CD4-positive, alpha-beta T cell treated with Interleukin-6 for 4 hours (primary cell): Measurements from ENCODE around the gene NME9.

Experiments used
- DNase-seq: peaks from one replicate; pipeline ENCODE4 v3.0.0-alpha.2; 2020; ENCODE audit warnings: mixed read lengths

Gene NME9

GRCh38 chr3:138331143-138331894 is 1.7 kb upstream of the NME9 start:
- no peak for DNase-seq

DNA sequence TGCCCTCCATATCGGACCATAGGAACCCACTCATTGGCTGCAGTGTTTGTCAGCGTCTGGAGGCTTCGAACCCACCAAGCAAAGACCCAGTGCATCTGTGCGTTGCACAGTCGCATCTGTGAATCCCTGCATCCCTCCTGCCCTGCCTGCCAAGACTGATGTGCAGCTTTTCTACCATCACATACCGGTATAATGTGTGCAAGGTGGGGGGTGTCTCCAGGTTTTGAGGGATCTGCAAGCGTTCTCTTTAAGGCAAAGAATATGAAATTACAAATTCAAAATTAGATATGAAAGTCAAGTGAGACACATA is 288 bp upstream of the NME9 start:
- DNase-seq = no peak

- DNase-seq = no peak
Measured at GRCh38 chr3:138328341-138328740, 1.3 kb downstream of the NME9 start.

- no peak for DNase-seq
Measured at GRCh38 chr3:138327831-138328230, 1.8 kb downstream of the NME9 start.

GRCh38 chr3:138326866-138327595 is 2.6 kb downstream of the NME9 start:
- no peak for DNase-seq

DNA sequence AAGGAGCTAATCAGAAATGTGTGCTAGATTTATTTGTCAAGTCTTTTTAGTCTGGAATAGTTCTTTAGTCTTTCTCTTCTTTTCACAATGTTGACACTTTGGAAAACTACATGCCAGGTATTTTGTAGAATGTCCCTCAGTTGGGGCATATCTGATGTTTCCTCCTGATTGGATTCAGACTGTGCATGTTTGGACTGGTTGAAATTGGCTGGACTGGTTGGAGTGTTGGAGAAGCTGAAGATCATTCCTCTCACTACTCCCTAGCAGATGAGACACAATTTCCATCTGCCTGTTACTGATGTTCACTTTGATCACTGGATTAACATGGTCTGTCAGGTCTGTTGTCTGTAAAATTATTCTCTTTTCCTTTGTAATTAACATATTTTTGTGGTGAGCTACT is 3.7 kb downstream of the NME9 start:
- no peak for DNase-seq

DNA sequence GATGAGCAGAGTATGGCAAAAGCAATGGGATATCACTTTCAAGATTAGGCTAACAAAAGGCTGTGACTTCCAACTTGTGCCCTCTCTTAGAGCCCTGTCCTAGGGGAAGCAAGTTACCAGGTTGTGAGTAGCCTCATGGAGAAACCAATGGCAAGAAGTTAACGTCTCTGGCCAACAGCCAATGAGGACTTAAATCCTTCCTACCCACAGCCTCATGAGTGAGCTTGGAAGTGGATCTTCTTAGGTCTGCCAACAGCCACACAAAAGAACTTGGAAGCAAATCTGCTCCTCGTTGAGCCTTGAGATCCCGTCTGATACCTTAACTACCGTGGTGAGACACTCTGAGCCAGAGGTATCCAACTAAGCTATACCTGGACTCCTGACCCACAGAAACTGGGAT is 5.7 kb downstream of the NME9 start:
- no peak for DNase-seq

- DNase-seq = no peak
Measured at GRCh38 chr3:138317687-138318086, 12.0 kb downstream of the NME9 start.

GRCh38 chr3:138314751-138315150 is 14.9 kb downstream of the NME9 start:
- DNase-seq = no peak

GRCh38 chr3:138310494-138310893 is 19.2 kb downstream of the NME9 start:
- no peak for DNase-seq

GRCh38 chr3:138308783-138309182 is 20.9 kb downstream of the NME9 start:
- DNase-seq = no peak

DNA sequence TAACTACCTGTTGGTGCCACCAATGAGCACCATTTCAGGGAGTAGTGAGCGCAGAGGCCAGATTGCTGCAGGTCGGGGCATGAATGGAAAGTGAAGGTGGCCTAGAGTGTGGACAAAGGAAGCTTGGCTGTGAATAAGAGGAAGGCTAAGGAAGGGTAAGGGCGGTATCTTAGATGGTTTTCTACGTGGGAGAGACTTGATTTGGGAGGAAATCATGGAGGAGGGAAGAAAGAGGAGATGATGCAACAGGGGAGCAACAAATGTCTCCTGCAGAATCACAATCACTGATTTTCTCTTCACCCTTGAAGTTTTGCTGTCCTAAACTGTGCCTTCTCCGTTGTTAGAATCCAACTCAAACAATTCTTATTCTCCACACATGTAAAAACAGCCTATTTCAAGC is 21.8 kb downstream of the NME9 start:
- no peak for DNase-seq

- DNase-seq = no peak
Measured at GRCh38 chr3:138303474-138303873, 26.2 kb downstream of the NME9 start.

DNA sequence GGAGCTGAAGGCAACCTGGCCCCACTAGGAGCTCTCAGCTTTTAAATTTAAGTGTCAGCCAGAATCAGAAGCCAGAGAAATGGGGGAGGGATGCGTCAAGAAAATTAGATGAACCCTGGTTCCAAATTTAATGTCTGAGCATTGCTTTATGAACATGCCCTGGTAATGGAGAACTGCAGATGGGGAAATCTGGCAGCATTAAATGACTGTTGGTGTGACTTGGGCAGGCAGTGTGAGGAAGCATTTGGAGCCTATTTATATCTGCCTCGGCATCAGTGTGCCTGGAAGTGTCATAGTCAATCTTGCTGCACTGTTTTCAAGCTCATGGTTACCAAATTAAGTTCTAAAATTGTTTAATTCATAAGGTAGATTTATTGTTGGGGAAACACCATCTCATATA is 29.0 kb downstream of the NME9 start:
- no peak for DNase-seq

GRCh38 chr3:138297876-138298275 is 31.8 kb downstream of the NME9 start:
- DNase-seq = no peak

- no peak for DNase-seq
Measured at GRCh38 chr3:138297059-138297607, 32.5 kb downstream of the NME9 start.

- no peak for DNase-seq
Measured at GRCh38 chr3:138296639-138297038, 33.0 kb downstream of the NME9 start.

DNA sequence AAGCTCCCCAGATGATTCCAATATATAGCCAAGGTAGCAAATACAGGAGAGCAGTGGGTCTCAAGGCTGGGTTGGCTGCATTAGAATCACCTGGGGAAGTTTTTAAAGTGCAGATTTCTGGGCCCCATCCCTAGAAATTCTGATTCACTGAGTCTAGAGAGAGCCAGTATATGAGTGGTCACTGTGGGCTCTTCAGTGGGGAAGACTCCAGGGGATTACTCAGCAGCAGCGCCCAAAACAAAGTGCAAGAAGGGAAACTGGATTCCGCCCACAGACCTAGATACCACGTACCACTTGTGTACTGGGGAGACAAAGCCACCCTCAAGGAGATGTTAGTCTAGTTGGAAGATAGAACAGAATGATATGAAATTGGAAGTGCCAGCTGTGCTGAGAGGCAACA is 40.0 kb downstream of the NME9 start:
- DNase-seq = no peak

- DNase-seq = no peak
Measured at GRCh38 chr3:138289260-138289659, 40.4 kb downstream of the NME9 start.

DNA sequence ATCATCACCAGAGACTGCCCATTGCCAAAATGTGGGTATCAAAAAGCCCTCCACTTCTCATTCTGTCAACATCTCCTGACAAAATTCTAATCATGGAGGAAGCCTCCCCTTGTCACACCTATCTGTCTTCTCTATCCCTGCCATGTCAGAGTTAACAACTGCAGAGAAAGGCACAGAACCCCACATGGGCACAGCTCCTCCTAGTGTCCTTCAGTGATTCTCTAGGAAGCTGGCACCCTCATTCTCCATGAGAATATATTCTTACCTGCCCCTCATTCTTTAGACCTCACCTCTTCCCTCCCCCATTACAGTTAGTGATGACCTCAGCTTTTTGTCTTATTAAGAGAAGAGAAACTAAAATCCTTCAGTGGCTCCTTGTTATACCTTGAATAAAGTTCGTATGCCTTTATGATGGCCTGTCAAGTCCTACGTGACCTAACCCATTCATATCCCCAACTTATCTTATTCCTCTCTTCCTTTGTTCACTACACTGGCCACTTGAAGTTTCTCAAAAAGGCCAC is 44.6 kb downstream of the NME9 start:
- no peak for DNase-seq

DNA sequence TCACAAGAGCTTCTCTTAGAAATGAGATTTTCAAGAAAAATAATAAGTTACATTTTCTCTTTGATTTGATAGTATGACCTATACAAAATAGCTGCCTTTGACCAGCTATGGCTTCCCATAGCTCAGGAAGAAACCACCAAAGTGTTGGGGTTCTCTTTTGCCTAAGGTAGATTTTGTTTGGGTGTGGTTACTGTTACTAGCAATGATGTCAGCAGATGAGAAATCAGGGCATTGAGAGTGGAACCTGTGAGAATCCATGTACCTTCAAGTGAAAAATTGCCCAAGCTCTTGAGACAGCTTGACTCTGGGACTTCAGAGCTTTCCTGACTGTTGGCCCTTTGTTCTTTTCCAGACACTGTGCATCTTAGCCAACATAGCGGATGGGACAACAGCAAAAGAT is 45.6 kb downstream of the NME9 start:
- no peak for DNase-seq

- DNase-seq = no peak
Measured at GRCh38 chr3:138282836-138283235, 46.8 kb downstream of the NME9 start.

DNA sequence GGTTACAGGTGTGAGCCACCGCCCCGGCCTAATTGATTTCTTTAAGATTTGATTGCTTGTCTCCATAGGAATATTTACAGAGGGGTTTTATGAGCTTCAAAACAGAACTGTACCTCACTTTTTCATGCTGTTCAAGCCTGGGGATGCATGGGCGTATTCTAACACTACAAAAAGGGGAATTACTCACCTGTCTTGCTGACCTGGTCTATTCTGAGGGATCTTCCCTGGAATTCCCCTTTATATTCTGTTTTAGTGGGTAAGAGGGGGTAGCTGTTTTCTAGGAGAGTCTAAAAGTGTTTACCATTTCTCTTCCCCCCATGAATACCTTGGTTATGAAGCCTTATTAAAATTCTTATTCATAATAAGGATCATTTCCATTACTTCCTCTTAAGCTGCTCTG is 48.1 kb downstream of the NME9 start:
- no peak for DNase-seq

DNA sequence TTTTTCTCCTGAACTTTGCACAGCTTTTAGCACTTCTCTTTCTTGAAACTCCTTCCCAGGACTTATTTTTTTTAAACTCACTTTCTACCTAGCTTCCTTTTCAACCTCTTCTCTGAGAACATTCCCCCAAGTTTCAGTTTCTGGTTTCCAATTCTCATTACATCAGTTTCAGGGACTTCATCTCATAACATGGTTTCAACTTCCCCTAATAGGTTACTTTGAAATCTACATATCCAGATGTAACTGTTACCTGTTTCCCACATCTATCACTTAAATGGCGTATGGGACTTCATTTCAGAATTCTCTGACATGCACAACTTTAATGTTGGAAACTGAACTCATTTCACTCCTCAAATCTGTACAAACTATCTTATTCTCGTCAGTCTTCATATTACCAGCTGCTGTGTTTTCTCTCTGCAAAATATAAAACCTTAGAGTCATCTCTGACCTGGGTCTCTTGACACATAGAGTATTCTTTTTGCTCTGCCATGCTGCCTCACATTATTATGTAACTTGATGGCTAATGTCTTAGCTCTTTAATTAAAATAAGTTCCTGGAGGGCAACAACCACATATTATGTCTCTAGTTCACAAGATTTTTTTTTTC is 58.4 kb downstream of the NME9 start:
- DNase-seq = no peak
